DMS 273 (cell line): ENCODE results near the gene DDC.
"Not testable (repeated sequence)": the region's sequence is repeated elsewhere in the genome, so short reads cannot be mapped to it uniquely, and the experiment has no call there.

Source experiments
- DNase-seq: peaks from one replicate; lab custom pipeline; 2025; ENCODE audit not compliant: unreplicated experiment; lab: John Stamatoyannopoulos, UW

Gene DDC

GRCh38 chr7:50459183-50459582 lies 106.0 kb downstream of the DDC start:
- DNase-seq = not testable (repeated sequence)

GRCh38 chr7:50458651-50459050 lies 106.6 kb downstream of the DDC start:
- DNase-seq = not testable (repeated sequence)

- peak; percentile 19 for DNase-seq
Observed at GRCh38 chr7:50456371-50457123, 108.7 kb downstream of the DDC start.

GRCh38 chr7:50455658-50456057 lies 109.5 kb downstream of the DDC start:
- no peak for DNase-seq

GRCh38 chr7:50454968-50455367 lies 110.2 kb downstream of the DDC start:
- DNase-seq = no peak

GRCh38 chr7:50450590-50451032 lies 114.6 kb downstream of the DDC start:
- no peak for DNase-seq

- peak; percentile 94 for DNase-seq
Observed at GRCh38 chr7:50449881-50450589, 115.2 kb downstream of the DDC start, which contains the start of gene FIGNL1. Gene FIGNL1 (minus strand): TSS chr7:50450350. CDS start chr7:50447287, 3,063 bp downstream.

- no peak for DNase-seq
Observed at GRCh38 chr7:50449501-50449880, 115.7 kb downstream of the DDC start.

- DNase-seq = no peak
Observed at GRCh38 chr7:50448823-50449222, 116.4 kb downstream of the DDC start.

GRCh38 chr7:50446542-50446960 lies 118.7 kb downstream of the DDC start:
- no peak for DNase-seq

- DNase-seq = no peak
Observed at GRCh38 chr7:50436133-50436806, 128.9 kb downstream of the DDC start.

GRCh38 chr7:50431722-50432305 lies 133.4 kb downstream of the DDC start:
- DNase-seq = no peak

- no peak for DNase-seq
Observed at GRCh38 chr7:50431316-50431715, 133.9 kb downstream of the DDC start.

- DNase-seq = no peak
Observed at GRCh38 chr7:50428911-50429310, 136.3 kb downstream of the DDC start.

- DNase-seq = no peak
Observed at GRCh38 chr7:50427518-50427917, 137.7 kb downstream of the DDC start.

- DNase-seq = no peak
Observed at GRCh38 chr7:50426280-50427045, 138.7 kb downstream of the DDC start.

- no peak for DNase-seq
Observed at GRCh38 chr7:50425318-50425717, 139.9 kb downstream of the DDC start.

GRCh38 chr7:50423860-50424259 lies 141.3 kb downstream of the DDC start:
- DNase-seq = no peak

- DNase-seq = no peak
Observed at GRCh38 chr7:50422858-50423257, 142.3 kb downstream of the DDC start.

GRCh38 chr7:50421043-50421442 lies 144.2 kb downstream of the DDC start:
- no peak for DNase-seq
